ENCODE data around the gene SLC12A7. TPM values are rescaled to one million over a fixed set of nuclear protein-coding genes. Genes with fewer than 3 reads are reported as not detected.

The SLC12A7 gene
- total and polyA plus RNA-seq, 2 of the 13 experiments (the other 11 are each of a cell fraction or from before 2014, with no cell fraction given), result 14.0 to 18.5 TPM

- TF ChIP-seq RBM39 (IDR thresholded peaks at IDR 0.05; ENCODE audit: low read depth, low read length, poor library complexity, severe bottlenecking) (no peak), ZNF451 (CRISPR knock-in tag; IDR thresholded peaks at IDR 0.05) (peak; percentile 60; the same call in 1 of the 2 replicates), ZNF607 (CRISPR knock-in tag; IDR thresholded peaks at IDR 0.05; ENCODE audit: borderline replicate concordance) (no peak), CENPBD1 (CRISPR knock-in tag; IDR thresholded peaks at IDR 0.05; ENCODE audit: borderline replicate concordance, low read depth) (no peak), ZBTB7B (CRISPR knock-in tag; IDR thresholded peaks at IDR 0.05) (no peak), PHF8 (CRISPR knock-in tag; IDR thresholded peaks at IDR 0.05) (peak; percentile 27; the same call in 1 of the 2 replicates), BRD4 (CRISPR knock-in tag; IDR thresholded peaks at IDR 0.05) (no peak), KDM1A (CRISPR knock-in tag; IDR thresholded peaks at IDR 0.05) (no peak), CERS6 (CRISPR knock-in tag; IDR thresholded peaks at IDR 0.05) (no peak), GATAD2A (CRISPR knock-in tag; IDR thresholded peaks at IDR 0.05) (no peak), ZNF777 (CRISPR knock-in tag; IDR thresholded peaks at IDR 0.05) (peak; percentile 84), SRF (IDR thresholded peaks at IDR 0.05; ENCODE audit: low read depth, low read length) (no peak), ZNF235 (CRISPR knock-in tag; IDR thresholded peaks at IDR 0.05; ENCODE audit: borderline replicate concordance) (no peak), HES4 (CRISPR knock-in tag; IDR thresholded peaks at IDR 0.05; ENCODE audit: borderline replicate concordance) (peak; percentile 31; the same call in 1 of the 2 replicates), SMYD3 (CRISPR knock-in tag; IDR thresholded peaks at IDR 0.05) (no peak), TFDP1 (CRISPR knock-in tag; IDR thresholded peaks at IDR 0.05; ENCODE audit: borderline replicate concordance) (peak; percentile 18; the same call in 1 of the 2 replicates), ZFP1 (CRISPR knock-in tag; IDR thresholded peaks at IDR 0.05) (no peak), NFYC (CRISPR knock-in tag; IDR thresholded peaks at IDR 0.05) (no peak), GPN1 (CRISPR knock-in tag; IDR thresholded peaks at IDR 0.05; ENCODE audit: borderline replicate concordance) (no peak), ZZZ3 (CRISPR knock-in tag; IDR thresholded peaks at IDR 0.05; ENCODE audit: borderline replicate concordance) (no peak), NBN (conservative IDR thresholded peaks at IDR 0.05) (no peak), E2F1 (CRISPR knock-in tag; IDR thresholded peaks at IDR 0.05) (no peak; the same call in 1 of the 2 replicates), ZNF382 (CRISPR knock-in tag; IDR thresholded peaks at IDR 0.05; ENCODE audit: borderline replicate concordance) (no peak), ATF6 (CRISPR knock-in tag; conservative IDR thresholded peaks at IDR 0.05) (no peak), TGIF2 (CRISPR knock-in tag; IDR thresholded peaks at IDR 0.05) (no peak), ZNF580 (CRISPR knock-in tag; IDR thresholded peaks at IDR 0.05; ENCODE audit: borderline replicate concordance, low read depth) (no peak), ZNF12 (CRISPR knock-in tag; IDR thresholded peaks at IDR 0.05) (no peak), TOPORS (CRISPR knock-in tag; IDR thresholded peaks at IDR 0.05) (no peak)
Measured at GRCh38 chr5:1111727-1112289, at the start of gene SLC12A7 (continued).
